ENCODE results near the gene AS3MT. TPM values are rescaled to one million over a fixed set of nuclear protein-coding genes. Genes with fewer than 3 reads are reported as not detected.
A peak's percentile ranks its signal among the peaks of the same experiment; 100 is the strongest.

AS3MT gene
- total RNA-seq, 4 donors from 2014 or later = 3.6 to 5.8 TPM; not detected in 2

GRCh38 chr10:102914781-102915180 is 45.5 kb downstream of the AS3MT start:
- Histone ChIP-seq H3K4me3 (no peak overlapping the region), H3K36me3 (no peaks in the 10 kb centered on the region), H3K27me3 (no peaks in the 10 kb centered on the region), H3K4me1 (peaks cover 0 to 15% (median 7%) of the 10 kb centered on the region in 4 donors), H3K27ac (no peak overlapping the region), H3K9me3 (no peaks in the 10 kb centered on the region)
- TF ChIP-seq POLR2A (IDR thresholded peaks at IDR 0.05) (no peak), CTCF (IDR thresholded peaks at IDR 0.05) (no peak)
- DNase-seq = no peak

- Histone ChIP-seq H3K27ac (no peak overlapping the region), H3K27me3 (no peaks in the 10 kb centered on the region), H3K36me3 (no peaks in the 10 kb centered on the region), H3K4me3 (no peak overlapping the region), H3K9me3 (no peaks in the 10 kb centered on the region), H3K4me1 (peaks cover 0 to 23% (median 7%) of the 10 kb centered on the region in 4 donors)
- DNase-seq = no peak
- TF ChIP-seq CTCF (IDR thresholded peaks at IDR 0.05) = no peak
- TF ChIP-seq POLR2A (IDR thresholded peaks at IDR 0.05) = no peak
These were observed 46.9 kb downstream of the AS3MT start for GRCh38 chr10:102916173-102916572.

- no peaks in the 10 kb centered on the region for H3K9me3 ChIP-seq
- peak overlapping the region; percentile 72 to 94 (median 83) for H3K4me3 ChIP-seq
- peak; percentile 3 to 41 for TF ChIP-seq POLR2A (IDR thresholded peaks at IDR 0.05)
- TF ChIP-seq CTCF (IDR thresholded peaks at IDR 0.05) = peak; percentile 80 to 99 (median 96)
- H3K27me3 ChIP-seq = no peaks in the 10 kb centered on the region
- H3K4me1 ChIP-seq = peaks cover 0 to 26% (median 7%) of the 10 kb centered on the region in 4 donors
- DNase-seq = peak; percentile 75 to 91 (median 87)
- H3K36me3 ChIP-seq = no peaks in the 10 kb centered on the region
- peak overlapping the region; percentile 77 to 94 (median 86) for H3K27ac ChIP-seq
These were observed 48.2 kb downstream of the AS3MT start for GRCh38 chr10:102917314-102917961.

- Histone ChIP-seq H3K36me3 (no peaks in the 10 kb centered on the region), H3K9me3 (no peaks in the 10 kb centered on the region), H3K4me1 (peaks cover 0 to 34% (median 7%) of the 10 kb centered on the region in 4 donors), H3K4me3 (peak within 1 kb of the TSS; percentile 72 to 94 (median 83)), H3K27me3 (no peaks in the 10 kb centered on the region), H3K27ac (peak within 1 kb of the TSS; percentile 81 to 94 (median 86))
- TF ChIP-seq CTCF (IDR thresholded peaks at IDR 0.05) = no peak
- peak; percentile 42 to 52 for TF ChIP-seq POLR2A (IDR thresholded peaks at IDR 0.05)
- peak; percentile 100 for DNase-seq
These were observed 48.9 kb downstream of the AS3MT start, which contains the start of gene CNNM2 for GRCh38 chr10:102917962-102918816. Gene CNNM2 (plus strand): TSS chr10:102918294. CDS start chr10:102918481, 187 bp downstream.

- H3K4me3 ChIP-seq = peak overlapping the region; percentile 72 to 94 (median 83)
- peak in 2 of 3 donors; percentile 25 to 54 for DNase-seq
- peak overlapping the region; percentile 79 to 94 (median 84) for H3K27ac ChIP-seq
- no peaks in the 10 kb centered on the region for H3K27me3 ChIP-seq
- H3K4me1 ChIP-seq = peaks cover 0 to 35% (median 7%) of the 10 kb centered on the region in 4 donors
- TF ChIP-seq POLR2A (IDR thresholded peaks at IDR 0.05) (no peak), CTCF (IDR thresholded peaks at IDR 0.05) (no peak)
- no peaks in the 10 kb centered on the region for H3K9me3 ChIP-seq
- H3K36me3 ChIP-seq = no peaks in the 10 kb centered on the region
These were observed 49.6 kb downstream of the AS3MT start for GRCh38 chr10:102918817-102919245.
